Heart left ventricle (tissue), 16 donors: Measurements from ENCODE around the gene TMEM204. TPM values are rescaled to one million over a fixed set of nuclear protein-coding genes. Genes with fewer than 3 reads are reported as not detected.
A peak's percentile ranks its signal among the peaks of the same experiment; 100 is the strongest.

Source experiments
- ATAC-seq, 4 donors: fragments of 200-7000 bp; cut with Tn5 transposase; one replicate each; pipeline ENCODE4 v1.9.1; 2020 to 2022; ENCODE audit warnings: moderate library complexity in 4 of 4, mild to moderate bottlenecking in 3 of 4, moderate number of reproducible peaks in 1 of 4
- DNase-seq, 5 donors: peaks; one replicate each; pipeline ENCODE4 v3.0.0-alpha.2; 2020
- H3K27ac ChIP-seq, 12 donors: fragments of 200-600 bp; sonication (generic) in 4 of 12; one replicate each; pipeline versions ENCODE4 v1.5.0 to v1.8.0; 2016 to 2022; ENCODE audit warnings: mild to moderate bottlenecking in 2 of 12
- H3K27me3 ChIP-seq, 9 donors: fragments of 200-600 bp; sonication (generic) in 2 of 9; one replicate each; pipeline versions ENCODE4 v1.5.1 to v1.8.0; 2016 to 2022; ENCODE audit warnings: mild to moderate bottlenecking in 3 of 9
- H3K36me3 ChIP-seq, 9 donors: fragments of 200-600 bp; sonication (generic) in 2 of 9; one replicate each; pipeline versions ENCODE4 v1.5.0 to v1.8.0; 2018 to 2022; ENCODE audit warnings: mild to moderate bottlenecking in 2 of 9
- H3K4me1 ChIP-seq, 12 donors: fragments of 200-600 bp; sonication (generic) in 4 of 12; one replicate each; pipeline versions ENCODE4 v1.5.0 to v1.8.0; 2016 to 2022; ENCODE audit warnings: mild to moderate bottlenecking in 3 of 12
- H3K4me3 ChIP-seq, 12 donors: fragments of 200-600 bp; sonication (generic) in 4 of 12; one replicate each; pipeline versions ENCODE4 v1.5.0 to v1.8.0; 2017 to 2022; ENCODE audit warnings: mild to moderate bottlenecking in 9 of 12, moderate library complexity in 4 of 12
- H3K9me3 ChIP-seq, 12 donors: fragments of 200-600 bp; sonication (generic) in 4 of 12; one replicate each; pipeline versions ENCODE4 v1.5.0 to v1.8.0; 2016 to 2022; ENCODE audit warnings: mild to moderate bottlenecking in 1 of 12
- POLR2A ChIP-seq, 2 donors: fragments of 450-650 bp; IDR thresholded peaks; one replicate each; pipeline ENCODE4 v1.6.1; 2017; ENCODE audit warnings: antibody characterized with exemption in 2 of 2, mild to moderate bottlenecking in 2 of 2, moderate library complexity in 2 of 2
- WGBS, 4 donors: extraction: QIAGEN DNeasy Blood & Tissue Kit in 2 of 4; methylation state at CpG; one replicate each; pipeline versions ENCODE4 v1.1.5 to v1.1.7; 2013 to 2018; 5-methylcytosine and 5-hydroxymethylcytosine counted together
- intact Hi-C, 10 donors: fragments of 100-400 bp; cut with DNase I; formaldehyde crosslinking; loops; one replicate each; pipeline versions ENCODE4 v1.11.1 to v1.14.2; 2022
- polyA plus RNA-seq, 2 donors: library from polyadenylated mRNA; stranded (reverse); fragments of 200-250 nt; gene quantifications; one replicate each; pipeline ENCODE4 v1.2.3, GENCODE V29; 2013
- total RNA-seq, 9 donors: library from RNA; depleted of rRNA in 2 of 9; stranded (reverse); fragments of >200 nt in 2 of 9; fragmentation: NEBNext Ultra II Directional in 3 of 9; extraction: Animal tissue kit (Norgen Biotek cat#: 25700) in 3 of 9; gene quantifications; one replicate each; pipeline versions ENCODE4 v1.1.0 to v1.2.4, GENCODE V29; 2016 to 2023
- TF ChIP-seq, protein P1 (sequence below), 12 donors: fragments of 200-600 bp; sonication (generic) in 4 of 12; IDR thresholded peaks; one replicate each; pipeline versions ENCODE4 v1.5.0 to v1.8.0; 2018 to 2022; ENCODE audit warnings: antibody characterized with exemption in 12 of 12, mild to moderate bottlenecking in 5 of 12
- donor health status: ischemic (EF 13 %, LVEDD 7.1; RV severe dilation, severe dysfunction).
- donor health status: healthy with polysubstance abuse.
- donor health status: DM: no; HTN: yes; CAD: no.
- donor health status: DM: no; HTN: no; CAD: no.
- donor health status: ischemic (EF 25% LVEDD 6.9; RV normal size, moderate dysfunction).
- donor health status: ischemic (EF 25% LVEDD 5.7; RV mildly dilated, moderate dysfunction).
- donor health status: healthy.
- donor health status: DM: yes; HTN: yes; CAD: no.
- donor health status: ischemic (EF 35%, LVEDD 5.7; RV mildly dilated, moderate dysfunction).
- donor health status: nonischemic (EF 11% LVEDD 7.7; RV severe dilation, severe dysfunction).
- donor health status: DM: yes; HTN: yes; CAD: no.
- donor health status: PGD.
- donor health status: ischemic (EF 29% LVEDD 5.4; RV normal size, mild dysfunction).
- donor health status: nonischemic (EF 23%, LVEDD 6.1; RV moderate dilation, normal function).

Gene TMEM204
- total and polyA plus RNA-seq, 11 donors: 14.0 to 64.2 (median 20.2) TPM

DNA sequence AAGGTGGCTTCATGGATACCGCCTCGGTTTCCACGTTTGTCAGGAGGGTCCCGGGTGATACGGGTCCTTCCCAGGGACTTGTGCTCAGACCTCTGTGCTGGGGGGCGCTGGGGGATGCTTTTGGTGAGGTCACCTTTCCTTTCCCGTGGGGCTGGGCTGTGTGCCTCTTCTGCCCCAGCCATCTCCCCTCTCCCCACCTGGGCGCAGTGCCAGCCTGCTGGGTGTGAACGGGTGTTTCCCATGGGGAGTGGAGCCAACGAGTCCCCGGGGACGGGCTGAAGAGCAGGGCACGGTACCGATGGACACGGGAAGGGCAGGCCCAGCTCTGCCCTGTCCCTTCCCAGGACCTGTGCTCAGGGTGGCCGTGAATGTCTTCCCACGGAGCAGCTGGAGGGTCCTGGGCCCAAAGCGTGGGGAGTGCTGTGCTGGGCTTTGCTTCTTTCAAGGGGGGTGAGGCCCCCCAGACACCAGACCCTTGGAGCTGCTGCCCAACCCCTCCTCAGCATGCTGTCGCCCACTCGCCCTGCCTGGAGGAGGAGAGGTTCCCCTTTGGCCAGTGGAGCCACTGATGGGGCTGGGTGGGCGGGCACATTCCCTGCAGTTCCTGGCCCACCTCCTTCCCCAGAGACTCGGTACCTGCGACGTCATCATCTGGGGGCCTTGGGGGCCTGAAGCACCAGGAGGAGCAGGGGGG is 24.8 kb upstream of the TMEM204 start:
- peak in 1 of 5 donors; percentile 49 for DNase-seq
- H3K27ac ChIP-seq: peak overlapping the region; percentile 78 to 96 (median 86)
- H3K4me3 ChIP-seq: no peak overlapping the region
- no peak for ATAC-seq
- TF ChIP-seq, protein P1, sequence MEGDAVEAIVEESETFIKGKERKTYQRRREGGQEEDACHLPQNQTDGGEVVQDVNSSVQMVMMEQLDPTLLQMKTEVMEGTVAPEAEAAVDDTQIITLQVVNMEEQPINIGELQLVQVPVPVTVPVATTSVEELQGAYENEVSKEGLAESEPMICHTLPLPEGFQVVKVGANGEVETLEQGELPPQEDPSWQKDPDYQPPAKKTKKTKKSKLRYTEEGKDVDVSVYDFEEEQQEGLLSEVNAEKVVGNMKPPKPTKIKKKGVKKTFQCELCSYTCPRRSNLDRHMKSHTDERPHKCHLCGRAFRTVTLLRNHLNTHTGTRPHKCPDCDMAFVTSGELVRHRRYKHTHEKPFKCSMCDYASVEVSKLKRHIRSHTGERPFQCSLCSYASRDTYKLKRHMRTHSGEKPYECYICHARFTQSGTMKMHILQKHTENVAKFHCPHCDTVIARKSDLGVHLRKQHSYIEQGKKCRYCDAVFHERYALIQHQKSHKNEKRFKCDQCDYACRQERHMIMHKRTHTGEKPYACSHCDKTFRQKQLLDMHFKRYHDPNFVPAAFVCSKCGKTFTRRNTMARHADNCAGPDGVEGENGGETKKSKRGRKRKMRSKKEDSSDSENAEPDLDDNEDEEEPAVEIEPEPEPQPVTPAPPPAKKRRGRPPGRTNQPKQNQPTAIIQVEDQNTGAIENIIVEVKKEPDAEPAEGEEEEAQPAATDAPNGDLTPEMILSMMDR (IDR thresholded peaks at IDR 0.05): no peak
- no peak for TF ChIP-seq POLR2A (IDR thresholded peaks at IDR 0.05)
- WGBS, 4 donors: 64 to 78% (median 74%) methylated on average over 14 to 24 of the region's 24 CpGs
- H3K27me3 ChIP-seq: no peaks in the 10 kb centered on the region
- intact Hi-C loops: no loop called here
- H3K36me3 ChIP-seq: peaks cover 0 to 39% (median 16%) of the 10 kb centered on the region in 9 donors
- H3K4me1 ChIP-seq: peaks cover 6 to 44% (median 24%) of the 10 kb centered on the region in 12 donors
- no peaks in the 10 kb centered on the region for H3K9me3 ChIP-seq

DNA sequence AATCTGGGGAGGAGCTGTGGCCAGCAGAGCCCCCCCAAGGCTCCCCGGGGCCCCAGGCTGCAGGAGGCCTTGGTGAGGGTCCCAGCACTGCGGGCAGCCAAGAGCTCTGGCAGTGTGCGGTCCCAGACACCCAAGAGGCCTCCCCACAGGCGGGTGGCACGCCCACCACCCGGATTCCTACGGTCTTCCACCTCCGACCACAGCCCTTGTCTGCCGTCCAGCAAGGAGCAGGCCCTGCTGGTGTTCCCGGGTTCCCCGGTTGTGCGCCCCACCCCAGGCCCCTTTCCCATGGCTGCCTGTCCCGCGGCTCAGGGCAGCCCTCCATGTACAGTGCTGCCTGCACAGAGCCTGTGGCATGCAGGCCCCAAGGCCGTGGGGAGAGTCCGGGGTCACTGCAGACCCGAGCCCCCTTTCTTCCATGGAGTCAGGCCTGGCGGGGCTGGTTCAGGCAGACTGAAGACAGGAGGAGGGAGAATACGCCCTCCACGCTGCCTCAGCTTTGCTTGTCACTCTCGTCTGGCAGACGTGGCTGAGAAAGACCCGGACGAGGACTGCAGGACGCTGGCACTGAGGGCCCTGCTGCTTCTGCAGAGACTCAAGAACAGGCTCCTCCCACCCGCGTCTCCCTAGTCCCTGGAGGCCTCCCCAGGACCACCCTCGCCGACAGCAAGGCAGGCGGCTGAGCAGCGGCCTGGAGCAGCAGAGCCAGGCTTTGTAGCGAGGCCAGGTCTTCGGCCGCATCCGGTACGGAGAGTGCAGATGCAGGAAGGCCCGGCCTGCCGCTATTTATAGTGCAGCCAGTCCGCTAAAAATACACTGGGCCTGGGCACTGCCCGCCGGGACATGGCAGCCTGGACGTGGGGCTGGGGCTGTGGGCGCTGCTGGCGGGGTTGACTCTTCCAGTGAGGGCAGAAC is 23.9 kb upstream of the TMEM204 start:
- H3K27me3 ChIP-seq: no peaks in the 10 kb centered on the region
- 37 to 55% (median 44%) methylated on average over 26 to 44 of the region's 44 CpGs for WGBS, 4 donors
- H3K4me3 ChIP-seq: peak overlapping the region in 2 of 12 donors; percentile 3 to 11
- H3K36me3 ChIP-seq: peaks cover 0 to 36% (median 10%) of the 10 kb centered on the region in 9 donors
- peaks cover 6 to 44% (median 24%) of the 10 kb centered on the region in 12 donors for H3K4me1 ChIP-seq
- TF ChIP-seq, protein P1 (IDR thresholded peaks at IDR 0.05): no peak
- peak; percentile 13 to 40 for TF ChIP-seq POLR2A (IDR thresholded peaks at IDR 0.05)
- H3K9me3 ChIP-seq: peaks cover 0 to 8% (median 2%) of the 10 kb centered on the region in 12 donors
- H3K27ac ChIP-seq: peak overlapping the region; percentile 78 to 96 (median 86)
- peak; percentile 72 to 88 (median 84) for DNase-seq
- intact Hi-C loops: no loop called here
- peak; percentile 88 to 93 (median 92) for ATAC-seq

DNA sequence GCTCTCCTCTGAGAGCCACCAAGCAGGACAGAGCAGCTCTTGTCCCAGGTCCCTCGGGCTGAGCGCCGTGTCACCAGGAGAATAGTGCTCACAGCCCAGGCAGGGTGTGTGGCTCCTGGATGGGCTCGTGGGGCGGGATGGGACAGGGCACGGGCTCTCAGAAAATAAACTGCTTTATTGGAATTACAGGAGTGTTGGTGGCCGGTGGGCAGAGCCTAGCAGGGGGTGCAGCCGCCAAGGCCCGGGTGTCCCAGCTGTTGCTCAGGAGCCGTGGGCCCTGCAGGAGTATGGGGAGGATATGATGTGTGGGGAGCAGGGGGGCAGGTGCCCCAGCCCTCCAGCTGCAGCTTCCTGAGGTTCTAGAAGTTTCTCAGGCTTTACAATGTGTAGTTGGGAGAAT is 23.2 kb upstream of the TMEM204 start:
- Histone ChIP-seq H3K36me3 (peaks cover 0 to 36% (median 10%) of the 10 kb centered on the region in 9 donors), H3K4me1 (peaks cover 6 to 44% (median 24%) of the 10 kb centered on the region in 12 donors), H3K27me3 (no peaks in the 10 kb centered on the region), H3K27ac (peak overlapping the region; percentile 78 to 96 (median 86)), H3K4me3 (no peak overlapping the region), H3K9me3 (peaks cover 0 to 15% (median 3%) of the 10 kb centered on the region in 12 donors)
- no peak for DNase-seq
- 60 to 74% (median 65%) methylated on average over 10 of the region's 10 CpGs for WGBS, 4 donors
- no peak for TF ChIP-seq POLR2A (IDR thresholded peaks at IDR 0.05)
- TF ChIP-seq, protein P1 (IDR thresholded peaks at IDR 0.05): no peak
- peak in 2 of 4 donors; percentile 5 to 33 for ATAC-seq
- intact Hi-C loops: no loop called here

DNA sequence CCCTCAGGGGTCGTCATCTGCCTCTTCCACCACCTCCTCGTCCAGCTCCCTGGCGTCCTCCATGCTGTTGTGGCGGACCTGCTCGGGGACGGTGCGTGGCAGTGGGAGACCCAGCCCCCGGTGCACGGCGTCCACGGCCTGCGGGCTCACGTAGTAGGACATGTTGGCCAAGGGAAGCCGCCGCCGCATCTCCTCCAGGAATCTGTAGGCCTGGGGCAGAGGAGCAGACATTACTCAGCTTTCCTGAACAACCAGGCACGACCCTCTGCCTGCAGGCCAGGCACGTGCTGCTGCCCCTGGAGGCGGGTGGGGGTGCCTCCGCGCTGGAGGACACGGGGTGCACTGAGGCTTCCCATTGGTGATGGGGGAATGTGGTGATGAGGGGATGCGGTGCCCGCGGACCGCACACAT is 22.5 kb upstream of the TMEM204 start:
- no peak for ATAC-seq
- no peak for DNase-seq
- Histone ChIP-seq H3K4me3 (no peak overlapping the region), H3K36me3 (peaks cover 0 to 31% (median 10%) of the 10 kb centered on the region in 9 donors), H3K27me3 (no peaks in the 10 kb centered on the region), H3K4me1 (peaks cover 6 to 44% (median 24%) of the 10 kb centered on the region in 12 donors), H3K27ac (peak overlapping the region in 6 of 12 donors; percentile 78 to 95 (median 82)), H3K9me3 (peaks cover 0 to 18% (median 3%) of the 10 kb centered on the region in 12 donors)
- intact Hi-C loops: no loop called here
- TF ChIP-seq, protein P1 (IDR thresholded peaks at IDR 0.05): no peak
- no peak for TF ChIP-seq POLR2A (IDR thresholded peaks at IDR 0.05)
- 93 to 100% (median 96%) methylated on average over 16 to 26 of the region's 26 CpGs for WGBS, 4 donors
